ENCODE data around the gene PPARA.
A peak's percentile ranks its signal among the peaks of the same experiment; 100 is the strongest.

The PPARA gene

GRCh38 chr22:46114518-46115387 lies 35.6 kb upstream of the PPARA start:
- peak; percentile 31 for DNase-seq

DNA sequence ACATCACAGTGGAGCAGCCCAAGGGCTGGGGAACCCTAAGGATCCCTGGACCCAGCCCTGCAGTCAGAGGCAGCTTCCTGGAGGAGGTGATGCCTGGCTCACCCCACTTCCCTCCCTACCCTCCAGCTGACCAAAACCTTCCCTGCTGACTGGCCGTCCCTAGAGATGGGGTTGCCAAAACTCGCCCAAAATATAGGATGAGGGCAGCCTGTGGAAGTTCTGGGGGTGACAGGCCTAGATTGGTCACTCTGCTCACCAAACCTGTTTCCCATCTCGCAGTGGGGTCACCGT lies 35.0 kb upstream of the PPARA start:
- no peak for DNase-seq

GRCh38 chr22:46115755-46116490 lies 34.4 kb upstream of the PPARA start:
- peak; percentile 23 for DNase-seq

GRCh38 chr22:46116491-46116958 lies 33.8 kb upstream of the PPARA start:
- peak; percentile 86 for DNase-seq

- no peak for DNase-seq
These were observed 32.8 kb upstream of the PPARA start for GRCh38 chr22:46117206-46118199.

GRCh38 chr22:46119093-46119728 lies 31.1 kb upstream of the PPARA start:
- DNase-seq = no peak

DNA sequence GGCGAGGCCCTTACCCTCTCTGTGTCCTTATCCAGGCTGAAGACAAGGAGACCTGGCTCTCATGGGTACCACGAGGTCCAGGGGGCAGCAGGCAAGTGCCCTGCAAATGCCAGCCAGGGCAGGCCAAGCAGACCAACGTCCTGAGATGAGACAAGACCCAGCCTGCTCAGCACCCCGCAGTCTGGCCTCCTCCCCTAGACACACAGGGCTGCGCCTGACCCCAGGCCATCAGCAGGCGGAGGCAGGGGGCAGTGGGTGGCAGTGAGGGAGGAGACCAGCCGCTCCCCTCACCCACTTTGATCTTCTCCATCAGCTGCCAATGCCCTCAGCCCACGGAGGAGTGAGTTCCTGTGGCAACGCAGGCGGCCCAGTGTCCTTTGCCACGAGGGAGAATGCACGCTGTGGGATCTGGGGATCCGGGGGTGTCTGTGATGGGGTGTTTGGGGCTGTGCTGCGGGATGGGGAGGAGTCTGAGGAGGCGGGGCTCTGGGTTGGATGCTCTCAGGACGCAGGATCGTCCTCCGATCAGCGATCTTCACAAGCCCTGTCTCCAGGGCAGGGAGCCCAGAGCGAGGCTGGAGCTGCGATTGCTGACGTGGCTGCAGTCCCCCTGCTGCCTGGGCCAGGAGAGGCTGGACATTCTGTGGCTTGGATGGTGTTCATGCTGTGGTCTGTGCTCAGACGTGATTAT lies 30.5 kb upstream of the PPARA start:
- peak; percentile 66 for DNase-seq

DNA sequence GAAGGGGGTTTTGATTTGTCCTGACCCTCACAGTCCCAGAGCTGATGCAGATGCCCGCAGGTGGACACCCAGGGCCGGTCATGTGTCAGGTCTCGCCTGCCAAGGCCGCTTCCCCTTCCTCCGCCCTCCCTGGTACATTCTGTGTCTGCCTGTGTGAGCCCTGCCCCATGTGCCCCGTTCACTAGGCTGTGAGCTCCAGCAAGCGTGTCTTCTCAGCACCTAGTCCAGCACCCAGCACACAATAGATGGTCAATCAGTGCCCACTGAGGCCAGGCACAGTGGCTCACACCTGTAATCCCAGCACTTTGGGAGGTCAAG lies 29.9 kb upstream of the PPARA start:
- DNase-seq = no peak

GRCh38 chr22:46121079-46121478 lies 29.2 kb upstream of the PPARA start:
- no peak for DNase-seq

DNA sequence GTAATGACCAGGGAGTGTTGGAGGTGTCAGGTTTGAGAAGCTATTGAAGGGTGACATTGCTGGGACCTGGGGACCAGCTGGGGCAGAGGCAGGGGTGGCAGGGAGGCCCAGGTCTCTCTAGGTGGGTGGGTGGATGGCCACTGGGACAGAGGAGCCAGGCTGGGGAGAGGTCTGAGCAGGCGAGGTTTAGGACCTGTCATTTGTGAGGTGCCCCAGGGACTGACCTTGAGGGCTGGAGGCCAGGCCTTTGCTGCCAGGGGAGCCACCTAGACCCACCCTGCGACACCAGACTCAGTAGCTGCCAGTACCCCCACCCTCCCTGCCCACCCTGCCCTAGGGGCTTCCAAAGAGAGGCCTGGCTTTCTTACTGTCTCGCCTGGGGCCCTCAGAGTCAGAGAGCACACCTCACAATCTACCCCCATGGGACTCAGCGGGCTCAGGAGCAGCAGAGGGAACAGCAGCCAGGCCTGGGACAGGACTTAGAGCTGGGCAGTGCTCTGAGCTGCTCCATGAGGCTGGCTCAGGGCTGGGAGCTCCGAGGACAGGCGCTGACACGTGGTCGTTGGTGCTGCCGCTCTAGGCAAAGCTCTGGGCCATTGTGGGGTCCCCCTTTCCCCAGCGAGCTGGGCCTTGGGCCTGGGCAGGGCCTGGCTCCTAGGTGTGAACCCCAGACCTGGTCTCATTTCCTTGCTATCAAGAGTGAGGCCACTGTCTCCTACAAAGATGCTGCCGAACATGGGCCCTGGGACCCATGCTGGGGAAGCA lies 28.6 kb upstream of the PPARA start:
- DNase-seq = no peak

DNA sequence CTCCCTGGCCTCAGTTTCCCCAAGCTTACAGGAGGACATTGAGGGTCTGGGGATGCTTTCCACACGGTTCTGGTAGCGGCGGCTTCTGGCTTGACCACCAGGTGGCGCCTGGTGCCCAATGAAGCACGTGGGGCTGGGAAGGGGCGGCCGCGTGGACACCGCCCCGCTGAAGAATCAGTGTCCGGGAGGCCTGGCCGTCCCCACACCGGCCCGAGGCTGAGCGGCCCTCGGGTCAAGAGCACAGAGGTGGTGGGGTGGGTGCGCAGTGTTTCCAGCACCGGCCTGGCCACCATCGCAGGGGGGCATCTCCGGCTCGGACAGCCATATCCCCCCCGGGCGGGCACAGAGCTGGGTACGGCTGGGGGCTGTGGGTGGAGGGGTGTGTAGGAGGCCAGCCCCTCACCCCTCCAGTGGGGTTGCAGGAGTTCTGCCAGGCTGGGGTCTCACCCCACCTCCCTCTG lies 27.8 kb upstream of the PPARA start:
- peak; percentile 73 for DNase-seq

DNA sequence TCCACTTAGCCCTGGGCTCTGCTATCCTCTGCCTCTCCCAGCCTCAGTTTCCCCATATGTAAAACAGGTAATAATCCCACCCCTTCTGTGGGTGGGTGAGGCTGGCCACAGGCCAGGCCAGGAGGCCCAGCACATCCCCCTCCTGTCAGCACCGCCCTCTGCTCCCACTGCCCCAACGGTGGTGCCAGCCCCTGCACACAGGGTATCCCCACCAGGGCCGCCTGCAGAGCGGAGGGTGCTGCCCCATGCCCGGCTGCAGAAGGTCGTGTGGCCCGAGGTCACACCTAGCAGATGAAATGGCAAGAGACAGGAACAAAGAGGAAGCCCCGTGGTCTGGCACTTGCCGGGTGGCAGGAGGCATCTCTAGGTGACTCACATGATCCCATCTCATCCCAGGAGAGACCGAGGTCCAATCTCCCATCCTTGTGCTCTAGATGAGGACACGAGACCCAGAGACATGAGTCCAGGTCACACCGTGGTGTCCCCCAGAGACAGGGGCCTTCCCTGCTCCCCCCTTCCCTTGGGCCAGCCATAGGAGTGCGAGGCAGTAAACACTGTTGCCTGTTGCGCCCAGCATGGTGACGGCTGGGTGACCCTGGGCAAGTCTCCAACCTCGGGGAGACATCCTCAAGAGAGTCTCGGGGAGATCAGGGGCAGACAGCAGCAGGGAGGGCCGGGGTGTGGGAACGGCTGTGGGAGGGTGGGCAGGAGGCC lies 27.2 kb upstream of the PPARA start:
- DNase-seq = no peak

DNA sequence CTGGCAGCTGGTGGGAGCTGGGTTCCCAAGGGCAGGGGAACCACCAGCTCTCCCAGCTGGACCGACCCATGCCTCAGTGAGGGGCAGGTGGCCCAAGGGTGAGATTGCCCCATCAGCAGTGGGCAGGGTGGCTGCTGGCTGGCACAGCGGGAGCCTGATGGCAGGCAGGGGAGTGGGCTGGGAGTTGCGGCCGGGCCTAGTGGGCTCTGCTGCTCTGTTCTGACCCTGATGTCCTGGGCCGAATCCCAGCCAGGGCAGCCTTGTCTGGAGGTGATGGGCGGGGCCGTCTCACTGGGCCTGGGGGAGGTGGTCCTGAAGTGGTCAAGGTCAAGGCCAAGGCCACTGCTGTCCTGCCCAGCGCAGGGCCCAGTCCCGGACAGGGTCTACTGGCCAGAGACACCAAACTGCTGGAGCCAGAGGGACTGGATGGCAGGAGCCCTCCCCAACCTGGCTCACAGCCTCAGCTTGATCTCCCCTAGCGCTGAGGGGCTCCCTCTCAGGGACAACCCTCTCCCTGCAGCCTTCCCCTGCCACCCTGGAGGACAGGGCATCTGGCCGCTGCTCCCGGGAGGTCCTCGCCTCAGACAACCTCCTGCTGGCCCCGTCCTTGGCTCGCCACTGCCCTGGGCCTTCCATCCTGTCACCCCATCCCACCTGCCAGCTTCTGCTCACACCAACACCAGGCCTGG lies 26.5 kb upstream of the PPARA start:
- DNase-seq = no peak

DNA sequence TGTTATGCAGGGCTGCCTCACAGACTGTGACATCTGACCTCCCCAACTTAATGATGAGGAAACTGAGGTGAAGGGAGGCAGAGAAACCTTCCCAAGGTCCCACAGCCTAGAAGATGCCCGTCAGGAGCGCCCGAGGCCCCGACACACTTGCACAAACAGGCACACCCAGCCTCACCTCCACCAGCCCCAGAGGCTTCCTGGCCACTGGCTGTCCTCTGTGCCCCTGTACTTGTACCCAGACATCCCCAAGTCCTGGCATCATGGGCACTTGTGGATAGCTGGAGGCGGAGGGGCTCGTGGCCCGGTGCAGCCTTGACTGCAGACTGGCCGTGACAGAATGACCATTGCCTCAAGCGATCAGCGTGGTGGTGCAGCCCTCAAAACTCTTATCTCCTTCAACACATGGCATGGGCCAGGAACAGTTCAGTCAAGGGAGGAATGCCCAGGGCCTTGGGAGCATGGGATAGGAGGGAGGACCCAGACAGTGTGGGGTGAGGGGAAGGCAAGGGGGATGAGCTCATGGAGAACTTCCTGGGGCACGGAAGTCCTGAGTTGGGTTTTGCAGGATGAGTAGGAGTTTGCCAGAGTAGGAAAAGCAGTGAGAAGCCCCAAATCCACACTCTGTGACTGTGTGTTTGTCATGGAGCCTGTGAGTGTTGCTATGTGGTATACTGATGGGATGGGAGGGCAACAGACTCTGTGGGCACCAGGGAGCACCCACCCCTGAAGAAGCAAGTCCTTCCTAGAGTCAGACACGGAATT lies 25.8 kb upstream of the PPARA start:
- DNase-seq = no peak

DNA sequence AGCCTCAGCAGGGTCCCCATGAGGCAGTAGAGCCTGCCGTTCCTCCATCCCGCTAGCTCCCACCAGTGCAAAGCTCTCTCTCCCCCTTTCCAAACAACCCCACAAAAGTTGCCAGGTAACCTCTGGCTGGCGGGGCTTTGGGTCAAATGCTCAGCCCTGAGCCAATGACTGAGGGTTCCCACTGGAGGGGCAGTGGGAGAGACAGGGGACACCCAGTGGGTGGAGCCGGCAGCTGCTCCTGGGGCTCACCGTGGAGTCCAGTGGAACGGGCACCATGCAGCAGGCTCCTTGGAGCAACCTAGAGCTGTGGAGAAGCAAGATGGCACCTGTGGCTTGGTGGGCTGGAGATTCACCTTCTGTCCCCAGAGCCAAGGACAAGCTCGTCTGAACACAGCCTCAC lies 25.0 kb upstream of the PPARA start:
- no peak for DNase-seq

DNA sequence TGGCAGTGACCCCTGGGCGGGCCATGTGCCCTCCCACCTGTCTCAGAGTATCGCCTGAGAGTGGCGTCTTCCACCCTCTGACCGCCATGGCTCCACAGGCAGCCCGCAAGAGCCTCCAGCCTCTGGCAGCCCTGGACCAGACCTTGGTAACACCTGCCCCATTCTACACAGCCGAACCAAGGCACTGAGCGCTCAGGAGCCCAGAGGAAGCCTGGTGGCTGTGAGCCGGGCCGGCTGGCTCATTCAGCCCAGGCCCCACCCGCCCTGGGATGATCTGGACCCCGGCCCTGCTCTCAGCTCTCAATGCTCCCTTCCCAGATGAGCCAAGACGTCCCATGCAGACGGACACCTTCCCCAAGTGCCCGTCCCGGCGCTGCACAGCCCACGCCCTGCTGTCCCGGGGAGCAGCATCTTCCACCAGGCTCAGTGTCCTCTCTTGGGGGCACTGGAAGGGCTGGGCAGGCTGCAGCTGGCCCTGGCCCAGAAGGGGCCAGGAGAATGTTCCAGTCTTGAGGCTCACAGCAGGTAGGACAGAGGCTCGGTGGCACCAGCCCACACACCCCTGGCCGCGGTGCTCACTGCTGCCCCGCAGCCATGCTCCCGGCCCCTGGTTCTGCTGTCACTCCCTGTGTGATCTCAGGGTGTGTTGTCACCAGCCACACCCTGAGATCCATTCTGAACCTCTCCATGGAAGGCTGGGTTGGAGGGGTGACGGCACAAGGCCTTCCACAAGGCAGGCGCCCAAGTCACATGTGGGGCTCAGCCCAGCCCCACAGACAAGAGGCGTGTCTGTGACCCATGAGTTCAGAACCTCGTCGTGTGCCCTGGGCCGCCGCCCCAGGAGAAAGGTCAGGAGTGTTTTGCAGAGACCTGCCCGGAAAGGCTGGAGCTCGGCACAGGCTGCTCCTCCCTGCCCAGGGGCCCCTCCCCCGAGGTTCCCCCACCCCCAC lies 24.2 kb upstream of the PPARA start:
- DNase-seq = no peak

GRCh38 chr22:46126853-46127385 lies 23.4 kb upstream of the PPARA start:
- no peak for DNase-seq

GRCh38 chr22:46127556-46127955 lies 22.8 kb upstream of the PPARA start:
- DNase-seq = no peak

Data from EL (cell line).